ENCODE data around the gene PACC1. TPM values are rescaled to one million over a fixed set of nuclear protein-coding genes. Genes with fewer than 3 reads are reported as not detected.

The PACC1 gene
- total RNA-seq, 1 donor: 55.7 TPM

- no peak for DNase-seq (ENCODE audit: low read depth in 2 of 3, low spot score in 2 of 3)
Measured at GRCh38 chr1:212440419-212440818, 25.7 kb upstream of the PACC1 start.

- no peak for DNase-seq (ENCODE audit: low read depth in 2 of 3, low spot score in 2 of 3)
Measured at GRCh38 chr1:212438831-212439237, 24.1 kb upstream of the PACC1 start.

- no peak for DNase-seq (ENCODE audit: low read depth in 2 of 3, low spot score in 2 of 3)
Measured at GRCh38 chr1:212437179-212437798, 22.6 kb upstream of the PACC1 start.

GRCh38 chr1:212434992-212435391 is 20.3 kb upstream of the PACC1 start:
- DNase-seq (ENCODE audit: low read depth in 2 of 3, low spot score in 2 of 3): no peak

- no peak for DNase-seq (ENCODE audit: low read depth in 2 of 3, low spot score in 2 of 3)
Measured at GRCh38 chr1:212433577-212434462, 19.1 kb upstream of the PACC1 start.

GRCh38 chr1:212432661-212433576 is 18.2 kb upstream of the PACC1 start, which contains the start of gene NENF:
NENF (plus strand) TSS chr1:212432920; CDS start chr1:212432944, 24 bp downstream.
- peak; percentile 44 to 79 (median 78) for DNase-seq (ENCODE audit: low read depth in 2 of 3, low spot score in 2 of 3)

GRCh38 chr1:212432272-212432660 is 17.6 kb upstream of the PACC1 start:
- peak in 1 of 3 donors; percentile 13 for DNase-seq (ENCODE audit: low read depth in 2 of 3, low spot score in 2 of 3)

GRCh38 chr1:212431644-212432043 is 17.0 kb upstream of the PACC1 start:
- no peak for DNase-seq (ENCODE audit: low read depth in 2 of 3, low spot score in 2 of 3)

- DNase-seq (ENCODE audit: low read depth in 2 of 3, low spot score in 2 of 3): no peak
Measured at GRCh38 chr1:212430955-212431394, 16.3 kb upstream of the PACC1 start.

- no peak for DNase-seq (ENCODE audit: low read depth in 2 of 3, low spot score in 2 of 3)
Measured at GRCh38 chr1:212430416-212430815, 15.7 kb upstream of the PACC1 start.

- DNase-seq (ENCODE audit: low read depth in 2 of 3, low spot score in 2 of 3): no peak
Measured at GRCh38 chr1:212428496-212428895, 13.8 kb upstream of the PACC1 start.

GRCh38 chr1:212423879-212424278 is 9.2 kb upstream of the PACC1 start:
- DNase-seq (ENCODE audit: low read depth in 2 of 3, low spot score in 2 of 3): no peak

- no peak for DNase-seq (ENCODE audit: low read depth in 2 of 3, low spot score in 2 of 3)
Measured at GRCh38 chr1:212421165-212421564, 6.5 kb upstream of the PACC1 start.

GRCh38 chr1:212415107-212415841 is 588 bp upstream of the PACC1 start:
- DNase-seq (ENCODE audit: low read depth in 2 of 3, low spot score in 2 of 3): peak in 2 of 3 donors; percentile 43 to 75

- peak in 2 of 3 donors; percentile 9 to 33 for DNase-seq (ENCODE audit: low read depth in 2 of 3, low spot score in 2 of 3)
Measured at GRCh38 chr1:212413902-212414327, 771 bp downstream of the PACC1 start.

- no peak for DNase-seq (ENCODE audit: low read depth in 2 of 3, low spot score in 2 of 3)
Measured at GRCh38 chr1:212412374-212412773, 2.3 kb downstream of the PACC1 start.

- no peak for DNase-seq (ENCODE audit: low read depth in 2 of 3, low spot score in 2 of 3)
Measured at GRCh38 chr1:212410231-212410820, 4.4 kb downstream of the PACC1 start.

- no peak for DNase-seq (ENCODE audit: low read depth in 2 of 3, low spot score in 2 of 3)
Measured at GRCh38 chr1:212402666-212403321, 11.9 kb downstream of the PACC1 start.
